CD1c-positive myeloid dendritic cell (primary cell): ENCODE data around the gene ZNF256.

ENCODE experiments used
- DNase-seq: peaks from one replicate; pipeline ENCODE4 v3.0.0-alpha.2; 2016; ENCODE audit errors: extremely low spot score

The ZNF256 gene

GRCh38 chr19:57947419-57948134 lies at the start of gene ZNF256:
ZNF256 (minus strand) TSS chr19:57947706; CDS start chr19:57947474, 232 bp downstream.
- peak; percentile 95 for DNase-seq

- no peak for DNase-seq
These were observed 45.3 kb upstream of the ZNF256 start for GRCh38 chr19:57992841-57993240.

- DNase-seq, result no peak
These were observed 31.2 kb upstream of the ZNF256 start for GRCh38 chr19:57978586-57979289.

GRCh38 chr19:57974434-57974833 lies 26.9 kb upstream of the ZNF256 start, which contains the start of gene C19orf18:
C19orf18 (minus strand) TSS chr19:57974534; CDS start chr19:57974432, 102 bp downstream.
- DNase-seq, result no peak

- DNase-seq, result no peak
These were observed 17.3 kb upstream of the ZNF256 start for GRCh38 chr19:57964761-57965160.

- no peak for DNase-seq
These were observed 14.3 kb upstream of the ZNF256 start for GRCh38 chr19:57961785-57962184.

- no peak for DNase-seq
These were observed 7.5 kb upstream of the ZNF256 start for GRCh38 chr19:57954996-57955395.

- DNase-seq, result no peak
These were observed 2.2 kb upstream of the ZNF256 start for GRCh38 chr19:57949702-57950101.

GRCh38 chr19:57949296-57949695 lies 1.8 kb upstream of the ZNF256 start:
- no peak for DNase-seq

GRCh38 chr19:57947088-57947418 lies 453 bp downstream of the ZNF256 start:
- DNase-seq, result no peak

- no peak for DNase-seq
These were observed 1.2 kb downstream of the ZNF256 start for GRCh38 chr19:57946316-57946715.

- DNase-seq, result no peak
These were observed 5.9 kb downstream of the ZNF256 start for GRCh38 chr19:57941593-57941992.

- DNase-seq, result no peak
These were observed 11.8 kb downstream of the ZNF256 start for GRCh38 chr19:57935731-57936130.

- peak; percentile 84 for DNase-seq
These were observed 12.5 kb downstream of the ZNF256 start, which contains the start of gene ZNF418 for GRCh38 chr19:57934820-57935665. ZNF418 (minus strand) TSS chr19:57935402; CDS start chr19:57933822, 1,580 bp downstream.

- DNase-seq, result no peak
These were observed 19.9 kb downstream of the ZNF256 start for GRCh38 chr19:57927587-57927986.

- DNase-seq, result peak; percentile 97
These were observed 31.1 kb downstream of the ZNF256 start, which contains the start of gene ZNF417 for GRCh38 chr19:57916168-57916995. ZNF417 (minus strand) TSS chr19:57916592; CDS start chr19:57916411, 181 bp downstream.

- DNase-seq, result no peak
These were observed 33.0 kb downstream of the ZNF256 start for GRCh38 chr19:57914531-57914930.

- no peak for DNase-seq
These were observed 40.1 kb downstream of the ZNF256 start for GRCh38 chr19:57907394-57907793.

GRCh38 chr19:57905258-57905657 lies 42.2 kb downstream of the ZNF256 start:
- no peak for DNase-seq

GRCh38 chr19:57903618-57904184 lies 43.8 kb downstream of the ZNF256 start:
- DNase-seq, result no peak

GRCh38 chr19:57900311-57900710 lies 47.2 kb downstream of the ZNF256 start:
- no peak for DNase-seq
